Activated effector memory CD4-positive, alpha-beta T cell treated with Interleukin-2 at 50 U/mL for 16 hours (primary cell): ENCODE data around the gene PCGF6.
A peak's percentile ranks its signal among the peaks of the same experiment; 100 is the strongest.
"Not testable (repeated sequence)": the region's sequence is repeated elsewhere in the genome, so short reads cannot be mapped to it uniquely, and the experiment has no call there.

Experiments used
- DNase-seq: peaks from one replicate; pipeline ENCODE4 v3.0.0-alpha.2; 2020

PCGF6 gene

GRCh38 chr10:103310197-103310596, 40.7 kb downstream of the PCGF6 start:
- DNase-seq: no peak

GRCh38 chr10:103307594-103307993, 43.3 kb downstream of the PCGF6 start:
- no peak for DNase-seq

GRCh38 chr10:103295374-103296015, 55.4 kb downstream of the PCGF6 start:
- DNase-seq: no peak

GRCh38 chr10:103291588-103291987, 59.4 kb downstream of the PCGF6 start:
- DNase-seq: no peak

- no peak for DNase-seq
These were observed 62.9 kb downstream of the PCGF6 start for GRCh38 chr10:103287992-103288391.

GRCh38 chr10:103284170-103284569, 66.8 kb downstream of the PCGF6 start:
- no peak for DNase-seq

- no peak for DNase-seq
These were observed 68.0 kb downstream of the PCGF6 start for GRCh38 chr10:103282961-103283360.

DNA sequence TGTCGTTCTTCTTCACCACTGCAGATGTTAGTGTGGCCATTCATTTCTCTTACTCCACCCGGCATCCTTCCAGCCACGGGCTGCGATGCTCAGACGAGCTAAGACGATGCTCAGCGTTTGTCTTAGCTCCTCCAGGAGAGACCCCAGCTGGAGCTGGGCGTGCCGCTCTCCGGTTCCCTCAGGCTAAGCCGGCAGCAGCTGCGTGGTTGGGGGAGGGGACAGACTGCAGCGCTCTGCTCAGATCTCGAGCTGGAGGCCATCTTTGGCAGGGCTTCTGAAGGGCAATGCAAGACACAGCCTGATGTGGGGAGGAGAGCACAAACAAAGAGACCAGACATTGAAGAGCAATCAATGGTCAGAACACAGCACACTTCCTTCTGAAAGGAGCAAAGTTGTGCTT, 69.2 kb downstream of the PCGF6 start:
- DNase-seq: no peak

DNA sequence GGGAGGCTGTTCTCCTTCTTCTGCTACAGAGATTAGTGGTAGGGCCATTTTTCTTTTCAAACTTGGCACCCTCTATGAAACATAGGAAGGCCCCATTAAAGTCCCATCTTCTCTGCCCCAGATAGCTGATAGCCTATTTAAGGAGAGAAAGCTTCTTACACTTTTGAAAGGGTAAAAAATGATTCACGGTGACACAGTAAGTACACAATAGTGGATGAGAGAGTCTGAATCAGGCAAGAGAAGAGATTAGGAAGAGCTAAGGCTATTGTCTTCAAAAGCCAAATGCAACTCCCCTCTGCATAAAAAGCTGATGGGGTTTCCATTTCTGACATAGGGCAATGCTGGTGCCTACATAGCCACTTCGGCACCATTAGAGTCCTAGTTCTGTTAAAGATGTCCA, 70.4 kb downstream of the PCGF6 start:
- DNase-seq: no peak

DNA sequence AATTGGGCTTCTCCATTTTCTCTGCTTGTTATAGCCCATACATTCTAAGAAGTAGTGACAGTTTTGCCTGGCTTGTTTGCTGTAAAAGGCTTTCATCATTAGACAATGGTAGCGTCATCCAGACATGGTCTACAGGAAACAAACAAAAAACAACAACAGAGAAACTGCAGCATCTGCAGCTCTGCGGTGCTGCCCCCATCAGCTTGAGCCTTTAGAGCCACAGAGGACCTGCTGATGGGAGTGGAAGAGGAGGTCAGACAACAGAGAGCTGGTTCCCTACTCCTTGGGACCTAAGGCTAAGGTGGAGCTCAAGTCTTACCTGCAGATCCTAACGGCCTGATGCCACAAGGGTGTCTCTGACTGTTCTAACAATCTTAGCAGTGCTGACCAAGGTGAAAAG, 70.9 kb downstream of the PCGF6 start:
- no peak for DNase-seq

DNA sequence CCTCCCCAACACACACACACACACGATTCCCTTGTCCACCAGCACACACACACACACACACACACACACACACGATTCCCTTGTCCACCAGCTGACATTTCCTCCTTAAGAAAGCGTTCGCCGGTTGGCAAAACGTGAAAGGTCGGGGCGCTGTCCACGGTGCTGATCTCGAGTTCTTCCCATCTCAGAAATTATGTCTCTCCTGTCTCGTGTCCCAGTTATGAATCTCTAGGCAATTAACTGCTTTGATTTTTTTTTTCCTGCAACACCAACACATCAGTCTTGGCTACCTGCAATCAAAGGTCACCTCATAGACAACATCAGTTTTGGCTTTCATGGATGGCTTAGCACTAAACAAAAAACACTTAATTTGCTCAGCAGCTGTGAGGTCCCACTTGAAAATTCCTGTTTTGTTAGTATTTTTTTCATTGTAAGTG, 72.1 kb downstream of the PCGF6 start:
- peak; percentile 6 for DNase-seq

DNA sequence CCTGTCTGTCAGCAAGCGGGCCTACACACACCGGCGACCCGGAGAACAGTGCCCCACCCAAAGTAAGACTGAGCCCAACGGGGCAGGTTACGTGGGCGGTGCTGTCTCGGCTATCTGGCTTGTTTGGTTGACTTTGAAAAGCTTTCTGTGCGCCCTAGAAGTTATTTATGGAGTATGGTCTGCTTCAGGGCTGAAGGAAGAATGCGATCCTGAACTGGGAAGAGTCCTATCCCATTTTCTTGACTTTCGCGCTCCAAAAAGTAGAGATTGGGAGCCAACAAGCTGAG, 72.5 kb downstream of the PCGF6 start:
- DNase-seq: no peak

DNA sequence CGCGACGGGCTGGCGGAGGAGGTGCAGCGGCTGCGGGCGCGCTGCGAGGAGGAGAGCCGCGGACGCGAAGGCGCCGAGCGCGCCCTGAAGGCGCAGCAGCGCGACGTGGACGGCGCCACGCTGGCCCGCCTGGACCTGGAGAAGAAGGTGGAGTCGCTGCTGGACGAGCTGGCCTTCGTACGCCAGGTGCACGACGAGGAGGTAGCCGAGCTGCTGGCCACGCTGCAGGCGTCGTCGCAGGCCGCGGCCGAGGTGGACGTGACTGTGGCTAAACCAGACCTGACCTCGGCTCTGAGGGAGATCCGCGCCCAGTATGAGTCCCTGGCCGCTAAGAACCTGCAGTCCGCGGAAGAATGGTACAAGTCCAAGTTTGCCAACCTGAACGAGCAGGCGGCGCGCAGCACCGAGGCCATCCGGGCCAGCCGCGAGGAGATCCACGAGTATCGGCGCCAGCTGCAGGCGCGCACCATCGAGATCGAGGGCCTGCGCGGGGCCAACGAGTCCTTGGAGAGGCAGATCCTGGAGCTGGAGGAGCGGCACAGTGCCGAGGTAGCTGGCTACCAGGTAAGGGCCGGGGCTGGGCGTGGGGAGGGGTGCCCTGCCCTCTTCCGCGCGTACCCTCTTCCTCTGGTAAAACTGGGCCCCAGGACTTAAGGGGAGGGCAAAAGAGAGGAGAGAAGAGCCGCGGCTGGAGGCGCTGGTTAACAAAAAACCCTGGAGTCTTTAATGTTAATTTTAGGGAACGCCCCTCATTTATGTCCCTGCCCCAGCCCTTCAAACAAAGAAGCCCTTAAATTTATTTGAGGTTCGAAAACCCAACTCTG, 73.0 kb downstream of the PCGF6 start:
- DNase-seq: no peak

GRCh38 chr10:103276896-103277712, 73.8 kb downstream of the PCGF6 start, which contains the start of gene INA:
Gene INA (plus strand): TSS chr10:103277138. CDS start chr10:103277212, 74 bp downstream.
- no peak for DNase-seq

GRCh38 chr10:103276251-103276895, 74.6 kb downstream of the PCGF6 start:
- no peak for DNase-seq

DNA sequence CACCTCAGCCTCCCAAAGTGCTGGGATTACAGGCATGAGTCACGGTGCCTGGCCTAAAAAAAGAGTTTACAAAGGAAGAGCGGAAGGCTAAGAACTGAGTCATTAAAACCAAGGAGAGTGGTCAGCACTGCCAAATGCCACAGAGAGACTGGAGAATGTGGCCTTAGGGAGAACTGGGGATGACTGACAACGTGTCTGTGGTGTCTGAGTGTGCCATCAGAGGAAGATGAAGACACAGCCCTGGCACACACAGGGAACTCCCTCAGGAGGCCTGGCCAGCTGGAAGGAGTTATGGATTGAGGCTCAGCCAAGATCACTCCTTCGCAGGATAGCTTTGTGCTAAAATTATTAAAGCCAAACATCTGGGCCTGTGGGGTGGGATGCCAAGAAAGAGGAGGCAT, 77.9 kb downstream of the PCGF6 start:
- DNase-seq: no peak

- DNase-seq: no peak
These were observed 85.1 kb downstream of the PCGF6 start for GRCh38 chr10:103265717-103266329.

GRCh38 chr10:103262229-103262628, 88.7 kb downstream of the PCGF6 start:
- DNase-seq: no peak

- no peak for DNase-seq
These were observed 91.0 kb downstream of the PCGF6 start for GRCh38 chr10:103259989-103260388.

DNA sequence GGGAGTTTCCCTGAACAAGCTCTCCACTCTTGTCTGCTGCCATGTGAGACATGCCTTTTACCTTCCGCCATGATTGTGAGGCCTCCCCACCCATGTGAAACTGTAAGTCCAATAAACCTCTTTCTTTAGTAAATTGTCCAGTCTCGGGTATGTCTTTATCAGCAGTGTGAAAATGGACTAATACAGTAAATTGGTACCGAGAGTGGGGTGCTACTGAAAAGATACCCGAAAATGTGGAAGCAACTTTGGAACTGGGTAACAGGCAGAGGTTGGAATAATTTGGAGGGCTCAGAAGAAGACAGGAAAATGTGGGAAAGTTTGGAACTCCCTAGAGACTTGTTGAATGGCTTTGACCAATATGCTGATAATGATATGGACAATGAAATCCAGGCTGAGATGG, 92.0 kb downstream of the PCGF6 start:
- DNase-seq: not testable (repeated sequence)

DNA sequence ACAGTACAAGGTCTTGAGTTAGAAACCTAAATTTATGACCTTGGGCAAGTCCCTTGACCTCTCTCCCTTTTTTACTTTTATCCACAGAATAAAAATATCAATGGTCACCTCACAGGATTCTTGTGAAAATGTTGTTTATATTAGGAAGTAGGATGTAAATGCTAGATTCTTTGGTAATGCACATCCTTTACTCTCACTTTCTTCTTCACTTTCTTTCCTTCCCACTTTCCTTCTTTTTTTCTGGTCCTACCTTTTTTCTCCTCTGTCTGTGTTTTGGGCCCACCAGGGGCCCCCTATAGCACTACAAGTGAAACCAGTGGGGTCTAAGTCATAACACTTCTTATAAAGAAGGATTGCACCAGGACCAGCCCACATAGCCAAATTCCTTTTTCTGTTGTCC, 93.1 kb downstream of the PCGF6 start:
- DNase-seq: no peak

GRCh38 chr10:103256613-103257012, 94.3 kb downstream of the PCGF6 start:
- no peak for DNase-seq
